GM20000 (cell line): Measurements from ENCODE around the gene RANGAP1.

Experiments
- DNase-seq: peaks from one replicate; pipeline ENCODE4 v3.0.0; 2012; ENCODE audit warnings: low spot score
- CTCF ChIP-seq: IDR thresholded peaks from 2 replicates; pipeline ENCODE4 v1.5.1; 2012; ENCODE audit warnings: mild to moderate bottlenecking, control low read depth; ENCODE audit errors: extremely low read depth, missing control alignments

Gene RANGAP1

GRCh38 chr22:41239443-41240128, 46.4 kb downstream of the RANGAP1 start:
- no peak for TF ChIP-seq CTCF

GRCh38 chr22:41238570-41239442, 47.2 kb downstream of the RANGAP1 start:
- TF ChIP-seq CTCF = no peak
- no peak for DNase-seq

More at GRCh38 chr22:41239443-41240128, 46.4 kb downstream of the RANGAP1 start:
- no peak for DNase-seq

GRCh38 chr22:41237707-41238569, 48.0 kb downstream of the RANGAP1 start:
- TF ChIP-seq CTCF = peak; percentile 81
- DNase-seq = peak; percentile 95

- TF ChIP-seq CTCF = no peak
- DNase-seq = no peak
Measured at GRCh38 chr22:41237036-41237706, 48.8 kb downstream of the RANGAP1 start.

GRCh38 chr22:41234815-41235695, 50.9 kb downstream of the RANGAP1 start:
- TF ChIP-seq CTCF = no peak
- DNase-seq = no peak

GRCh38 chr22:41231369-41231768, 54.6 kb downstream of the RANGAP1 start:
- DNase-seq = no peak
- TF ChIP-seq CTCF = no peak
